ENCODE data around the gene DNAJB6. TPM values are rescaled to one million over a fixed set of nuclear protein-coding genes. Genes with fewer than 3 reads are reported as not detected.

DNAJB6 gene
- total RNA-seq, 2 donors from 2014 or later = 68.3 to 199 TPM

- no peak overlapping the region for H3K4me3 ChIP-seq
- H3K27me3 ChIP-seq (replicated peaks; ENCODE audit: insufficient read depth) = no peaks in the 10 kb centered on the region
- H3K4me1 ChIP-seq (replicated peaks) = no peaks in the 10 kb centered on the region
- TF ChIP-seq POLR2A (IDR thresholded peaks at IDR 0.05) (no peak), CTCF (IDR thresholded peaks at IDR 0.05) (no peak), POLR2AphosphoS5 (IDR thresholded peaks at IDR 0.05) (no peak)
- no peak for DNase-seq (ENCODE audit: low spot score)
- no peak overlapping the region for H3K27ac ChIP-seq
- 60% methylated on average over 8 of the region's 8 CpGs for WGBS
- no peaks in the 10 kb centered on the region for H3K9me3 ChIP-seq
- H3K36me3 ChIP-seq = no peaks in the 10 kb centered on the region
- intact Hi-C loops (cut with DNase I) = loop anchor here (5.0 to 10.0 kb wide), 2 partner anchors 440 to 973 kb away; no protein-coding TSS in a partner anchor
These were observed 97.9 kb downstream of the DNAJB6 start for GRCh38 chr7:157434701-157435100.

- Histone ChIP-seq H3K27ac (no peak overlapping the region), H3K27me3 (replicated peaks; ENCODE audit: insufficient read depth) (no peaks in the 10 kb centered on the region), H3K4me1 (replicated peaks) (no peaks in the 10 kb centered on the region), H3K4me3 (no peak overlapping the region), H3K36me3 (no peaks in the 10 kb centered on the region), H3K9me3 (no peaks in the 10 kb centered on the region)
- intact Hi-C loops (cut with DNase I) = loop anchor here (10.0 kb wide), 1 partner anchor 439 kb away; no protein-coding TSS in a partner anchor
- 58% methylated on average over 11 of the region's 11 CpGs for WGBS
- DNase-seq (ENCODE audit: low spot score) = no peak
- TF ChIP-seq POLR2AphosphoS5 (IDR thresholded peaks at IDR 0.05) = no peak
- TF ChIP-seq POLR2A (IDR thresholded peaks at IDR 0.05) = no peak
- TF ChIP-seq CTCF (IDR thresholded peaks at IDR 0.05) = no peak
These were observed 99.3 kb downstream of the DNAJB6 start for GRCh38 chr7:157436076-157436475.

- TF ChIP-seq POLR2AphosphoS5 (IDR thresholded peaks at IDR 0.05) = no peak
- no peak for TF ChIP-seq CTCF (IDR thresholded peaks at IDR 0.05)
- no peak for TF ChIP-seq POLR2A (IDR thresholded peaks at IDR 0.05)
- Histone ChIP-seq H3K4me1 (replicated peaks) (no peaks in the 10 kb centered on the region), H3K4me3 (no peak overlapping the region), H3K27ac (no peak overlapping the region), H3K27me3 (replicated peaks; ENCODE audit: insufficient read depth) (no peaks in the 10 kb centered on the region), H3K9me3 (no peaks in the 10 kb centered on the region), H3K36me3 (no peaks in the 10 kb centered on the region)
- no peak for DNase-seq (ENCODE audit: low spot score)
- WGBS = 67% methylated on average over 13 of the region's 13 CpGs
- intact Hi-C loops (cut with DNase I) = loop anchor here (10.0 kb wide), 1 partner anchor 438 kb away; no protein-coding TSS in a partner anchor
These were observed 100.1 kb downstream of the DNAJB6 start for GRCh38 chr7:157436763-157437480.

- no peak for DNase-seq (ENCODE audit: low spot score)
- Histone ChIP-seq H3K27me3 (replicated peaks; ENCODE audit: insufficient read depth) (no peaks in the 10 kb centered on the region), H3K27ac (no peak overlapping the region), H3K36me3 (no peaks in the 10 kb centered on the region), H3K9me3 (no peaks in the 10 kb centered on the region), H3K4me3 (no peak overlapping the region), H3K4me1 (replicated peaks) (no peaks in the 10 kb centered on the region)
- 65% methylated on average over 9 of the region's 9 CpGs for WGBS
- intact Hi-C loops (cut with DNase I) = loop anchor here (10.0 kb wide), 1 partner anchor 437 kb away; no protein-coding TSS in a partner anchor
- TF ChIP-seq POLR2AphosphoS5 (IDR thresholded peaks at IDR 0.05) (no peak), CTCF (IDR thresholded peaks at IDR 0.05) (no peak), POLR2A (IDR thresholded peaks at IDR 0.05) (no peak)
These were observed 100.8 kb downstream of the DNAJB6 start for GRCh38 chr7:157437519-157438061.
